Activated CD4-positive, alpha-beta T cell treated with anti-CD3 and anti-CD28 coated beads, Interleukin-2, amount 10 ng/mL, durations not matched to agents 24 days and 14 days (primary cell): ENCODE results near the gene EVPLL. TPM values are rescaled to one million over a fixed set of nuclear protein-coding genes. Genes with fewer than 3 reads are reported as not detected.
"Not testable (repeated sequence)": the region's sequence is repeated elsewhere in the genome, so short reads cannot be mapped to it uniquely, and the experiment has no call there.

Experiments
- DNase-seq: peaks from one replicate; pipeline ENCODE4 v3.0.0; 2022
- H3K27ac Mint-ChIP-seq: one replicate; pipeline ENCODE4 v1.8.0; 2022; ENCODE audit warnings: mild to moderate bottlenecking, mixed read lengths
- H3K27me3 Mint-ChIP-seq: one replicate; pipeline ENCODE4 v1.8.0; 2022; ENCODE audit warnings: mixed read lengths
- H3K36me3 Mint-ChIP-seq: one replicate; pipeline ENCODE4 v1.8.0; 2022; ENCODE audit warnings: low read depth, mild to moderate bottlenecking, mixed read lengths
- H3K4me1 Mint-ChIP-seq: one replicate; pipeline ENCODE4 v1.8.0; 2021; ENCODE audit warnings: mixed read lengths
- H3K4me3 Mint-ChIP-seq: one replicate; pipeline ENCODE4 v1.8.0; 2022; ENCODE audit warnings: mild to moderate bottlenecking, moderate library complexity, mixed read lengths
- H3K9me3 Mint-ChIP-seq: one replicate; pipeline ENCODE4 v1.8.0; 2021; ENCODE audit warnings: mixed read lengths
- intact Hi-C: fragments of 100-400 bp; cut with micrococcal nuclease; formaldehyde crosslinking; loops from one replicate; pipeline ENCODE4 v1.15.1; 2023
- total RNA-seq: library from RNA; stranded (reverse); gene quantifications from 2 replicates; pipeline ENCODE4 v1.2.3, GENCODE V29; 2022

Gene EVPLL
- total RNA-seq, 1 donor from 2014 or later = not detected

DNA sequence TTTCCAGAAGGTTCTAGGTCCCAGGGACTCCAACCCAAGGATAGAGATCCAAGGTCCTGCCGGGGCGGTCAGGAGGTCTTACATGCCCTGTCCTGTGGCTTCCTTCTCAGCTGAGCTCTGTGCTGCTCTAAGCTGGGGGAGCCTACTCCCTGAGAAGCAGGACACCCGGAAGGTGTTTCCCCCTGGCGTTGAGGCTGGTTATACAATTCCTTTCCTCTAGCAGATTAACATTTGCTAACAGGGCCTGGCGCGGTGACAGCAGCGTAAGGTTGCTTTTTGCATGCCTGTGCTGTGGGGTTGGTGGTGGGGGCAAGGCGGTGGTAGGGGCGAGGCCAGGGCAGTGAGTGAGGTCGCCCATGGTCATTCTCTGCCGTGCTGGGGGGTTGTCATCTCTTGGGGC, 43.9 kb downstream of the EVPLL start:
- H3K4me3 Mint-ChIP-seq, H3K9me3 Mint-ChIP-seq, H3K27me3 Mint-ChIP-seq, DNase-seq, intact Hi-C loops, H3K4me1 Mint-ChIP-seq, H3K36me3 Mint-ChIP-seq, H3K27ac Mint-ChIP-seq: not testable (repeated sequence)

DNA sequence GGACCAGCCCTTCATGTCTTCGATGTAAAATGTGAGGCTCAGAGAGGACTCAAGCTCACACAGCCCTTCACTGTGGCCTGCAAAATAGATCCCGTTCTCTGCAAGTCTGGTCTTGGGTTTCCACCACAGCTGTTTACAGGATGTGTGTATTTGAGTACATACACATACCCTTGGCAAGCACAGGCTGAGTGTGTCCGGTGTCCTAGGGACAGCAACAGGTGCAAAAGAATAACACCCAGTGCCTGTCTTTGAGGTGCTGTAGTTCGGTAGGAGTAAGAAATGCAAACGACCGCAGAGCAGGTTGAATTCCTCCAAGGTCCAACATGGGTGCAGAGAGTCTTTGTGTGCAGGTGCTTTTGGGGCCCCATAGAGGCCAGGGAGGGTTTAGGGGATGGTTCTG, 44.9 kb downstream of the EVPLL start:
- H3K36me3 Mint-ChIP-seq, intact Hi-C loops, H3K4me3 Mint-ChIP-seq, DNase-seq, H3K27me3 Mint-ChIP-seq, H3K27ac Mint-ChIP-seq, H3K4me1 Mint-ChIP-seq, H3K9me3 Mint-ChIP-seq: not testable (repeated sequence)

DNA sequence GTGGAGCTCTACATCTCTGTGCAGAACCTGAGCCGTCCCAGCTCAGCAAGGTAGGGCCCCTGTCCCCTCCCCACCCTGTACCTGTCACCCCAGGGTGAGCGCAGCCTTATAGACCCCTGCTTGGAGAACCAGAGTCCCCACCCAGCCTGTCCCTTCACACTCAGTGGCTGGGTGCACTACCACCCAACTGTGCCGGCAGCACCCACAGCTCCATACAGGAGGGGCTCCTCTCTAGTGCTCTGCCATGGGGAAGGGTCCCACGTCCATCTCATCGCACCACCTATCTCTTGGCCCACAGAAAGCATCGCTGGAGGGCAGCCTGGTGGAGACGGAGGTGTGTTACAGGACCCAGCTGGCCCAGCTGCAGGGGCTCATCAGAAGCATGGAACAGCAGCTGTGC, 45.4 kb downstream of the EVPLL start:
- H3K9me3 Mint-ChIP-seq, intact Hi-C loops, H3K4me3 Mint-ChIP-seq, H3K4me1 Mint-ChIP-seq, DNase-seq, H3K27me3 Mint-ChIP-seq, H3K36me3 Mint-ChIP-seq, H3K27ac Mint-ChIP-seq: not testable (repeated sequence)

- H3K4me1 Mint-ChIP-seq, H3K27me3 Mint-ChIP-seq, H3K36me3 Mint-ChIP-seq, H3K9me3 Mint-ChIP-seq, intact Hi-C loops, DNase-seq, H3K4me3 Mint-ChIP-seq, H3K27ac Mint-ChIP-seq: not testable (repeated sequence)
Measured at GRCh38 chr17:18425593-18425992, 48.0 kb downstream of the EVPLL start.

- H3K27ac Mint-ChIP-seq, DNase-seq, H3K27me3 Mint-ChIP-seq, H3K36me3 Mint-ChIP-seq, H3K4me3 Mint-ChIP-seq, H3K4me1 Mint-ChIP-seq, intact Hi-C loops, H3K9me3 Mint-ChIP-seq: not testable (repeated sequence)
Measured at GRCh38 chr17:18426639-18427038, 49.1 kb downstream of the EVPLL start.

- intact Hi-C loops, H3K4me3 Mint-ChIP-seq, H3K4me1 Mint-ChIP-seq, H3K27me3 Mint-ChIP-seq, H3K27ac Mint-ChIP-seq, DNase-seq, H3K9me3 Mint-ChIP-seq, H3K36me3 Mint-ChIP-seq: not testable (repeated sequence)
Measured at GRCh38 chr17:18432206-18432605, 54.6 kb downstream of the EVPLL start.

Other genes starting within 250 kb of the EVPLL start
- 158 and 162 TPM in 2 replicates for gene ALKBH5, start 193.9 kb upstream of the EVPLL start, total RNA-seq
- 23.1 and 23.5 TPM in 2 replicates for gene LLGL1, start 152.1 kb upstream of the EVPLL start, total RNA-seq
- gene FLII, start 119.0 kb upstream of the EVPLL start, total RNA-seq = 266 and 275 TPM in 2 replicates
- gene MIEF2, start 117.1 kb upstream of the EVPLL start, total RNA-seq = 4.3 and 6.0 TPM in 2 replicates
- gene TOP3A, start 62.8 kb upstream of the EVPLL start, total RNA-seq = 75.4 and 88.2 TPM in 2 replicates
- 17.3 and 17.7 TPM in 2 replicates for gene SMCR8, start 62.5 kb upstream of the EVPLL start, total RNA-seq
- 58.3 and 62.1 TPM in 2 replicates for gene SHMT1, start 14.2 kb upstream of the EVPLL start, total RNA-seq
- not detected in 2 replicates for gene LGALS9C, start 99.0 kb downstream of the EVPLL start, total RNA-seq